ENCODE results near the gene KLHL30.

GRCh38 chr2:238151628-238152235 lies 13.3 kb downstream of the KLHL30 start:
- no peak for TF ChIP-seq REST (IDR thresholded peaks at IDR 0.05; ENCODE audit: insufficient read depth in 1 of 2, low read depth in 2 of 2, low read length in 2 of 2)
- TF ChIP-seq SIN3A (IDR thresholded peaks at IDR 0.05; ENCODE audit: borderline replicate concordance, insufficient read depth, low read length): no peak
- TF ChIP-seq TAF1 (IDR thresholded peaks at IDR 0.05; ENCODE audit: borderline replicate concordance, insufficient read depth, low read length): no peak
- TF ChIP-seq POLR2AphosphoS5 (IDR thresholded peaks at IDR 0.05; ENCODE audit: low read depth, low read length): no peak
- TF ChIP-seq FOXP2 (optimal IDR thresholded peaks at IDR 0.05; ENCODE audit: borderline replicate concordance, extremely low read depth, extremely low read length, insufficient read depth): no peak

All from PFSK-1 (cell line).